Occipital lobe (tissue), 2 donors: Measurements from ENCODE around the gene NAA16. TPM values are rescaled to one million over a fixed set of nuclear protein-coding genes. Genes with fewer than 3 reads are reported as not detected.
"Not testable (repeated sequence)": the region's sequence is repeated elsewhere in the genome, so short reads cannot be mapped to it uniquely, and the experiment has no call there.

Experiments
- DNase-seq: peaks from one replicate; lab custom pipeline; 2025; lab: John Stamatoyannopoulos, UW
- total RNA-seq: library from RNA; depleted of rRNA; stranded (reverse); fragments of >200 nt; gene quantifications from one replicate; pipeline ENCODE4 v1.2.3, GENCODE V29; 2014

Gene NAA16
- total RNA-seq, 1 donor from 2014 or later, result 56.9 TPM

DNA sequence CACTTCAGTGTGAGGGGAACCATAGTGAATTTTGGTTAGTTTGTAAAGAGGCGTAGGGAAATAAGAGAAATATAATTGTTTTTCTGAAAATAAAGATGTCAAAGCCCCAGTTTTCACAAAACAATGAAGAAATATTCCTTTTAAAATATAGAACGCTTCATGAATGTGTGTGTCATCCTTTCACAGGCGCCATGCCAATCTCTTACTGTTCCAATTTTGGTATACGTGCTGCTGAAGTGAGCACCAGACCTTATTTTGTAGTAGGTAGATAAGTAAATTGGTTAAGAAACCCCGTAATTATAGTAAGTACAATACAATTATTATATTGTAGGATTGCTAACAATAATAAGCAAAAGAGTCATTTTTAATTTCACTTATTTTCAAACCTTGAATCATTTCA lies 43.3 kb downstream of the NAA16 start:
- no peak for DNase-seq

DNA sequence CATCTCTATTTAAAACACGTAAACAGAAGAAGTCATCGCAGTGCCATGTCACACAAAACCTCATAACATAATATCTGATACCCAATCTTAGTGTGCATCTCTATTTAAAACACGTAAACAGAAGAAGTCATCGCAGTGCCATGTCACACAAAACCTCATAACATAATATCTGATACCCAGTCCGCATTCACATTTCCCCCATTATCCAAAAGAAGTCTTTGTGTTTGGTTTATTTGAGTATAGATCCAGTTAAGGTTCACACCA lies 45.2 kb downstream of the NAA16 start:
- not testable (repeated sequence) for DNase-seq

DNA sequence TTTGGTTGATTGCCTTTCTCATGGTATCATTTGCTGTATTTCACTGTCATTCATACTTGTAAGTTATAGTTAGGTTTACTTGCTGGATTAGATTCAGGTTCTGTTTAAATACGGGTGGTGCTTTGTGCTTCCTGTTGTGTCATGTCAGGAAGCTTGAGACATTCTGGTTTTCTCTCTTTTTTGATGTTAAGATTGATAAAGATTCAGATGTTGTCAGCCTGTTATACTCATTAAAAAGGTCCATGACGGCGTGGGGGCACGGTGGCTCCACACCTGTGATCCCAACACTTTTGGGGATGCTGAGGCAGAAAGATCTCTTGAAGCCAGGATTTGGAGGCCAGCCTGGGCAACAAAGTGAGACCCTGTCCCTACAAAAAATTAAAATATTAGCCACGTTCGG lies 45.7 kb downstream of the NAA16 start:
- DNase-seq, result no peak

DNA sequence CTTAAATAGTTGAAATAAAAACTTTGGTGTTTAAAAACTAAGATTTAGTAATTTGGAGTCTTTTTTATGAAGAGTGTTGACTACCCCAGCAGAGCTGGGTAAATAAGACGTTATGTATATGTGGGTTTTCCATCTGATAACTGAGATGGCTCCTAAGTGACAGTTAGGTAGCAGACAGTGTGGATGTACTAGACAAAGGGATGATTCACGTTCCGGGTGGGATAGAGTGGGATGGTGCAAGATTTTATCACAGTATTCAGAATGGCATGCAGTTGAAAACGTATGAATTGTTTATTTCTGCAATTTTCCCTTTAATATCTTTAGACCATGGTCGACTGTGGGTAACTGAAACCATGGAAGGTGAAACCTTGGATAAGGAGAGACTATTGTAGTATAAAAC lies 50.4 kb downstream of the NAA16 start:
- no peak for DNase-seq

DNA sequence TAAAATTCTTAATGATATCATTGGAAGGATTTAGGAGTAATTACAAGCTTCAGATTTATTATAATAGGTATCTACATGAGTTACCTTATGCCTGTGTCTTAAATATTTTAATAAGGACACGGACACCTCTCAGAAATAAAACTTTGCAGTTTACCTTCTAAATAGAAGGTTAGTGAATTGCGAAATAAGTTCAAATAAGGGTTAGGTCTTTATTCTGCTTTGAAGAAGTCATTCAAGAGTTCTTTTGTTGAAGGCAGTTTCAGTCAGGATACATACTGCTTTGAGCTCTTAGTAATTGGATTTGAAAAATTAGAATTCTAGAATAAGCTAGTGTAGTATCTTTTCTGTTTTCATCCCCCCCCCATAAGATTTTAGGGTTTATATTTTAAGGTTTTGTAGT lies 53.0 kb downstream of the NAA16 start:
- DNase-seq, result no peak

DNA sequence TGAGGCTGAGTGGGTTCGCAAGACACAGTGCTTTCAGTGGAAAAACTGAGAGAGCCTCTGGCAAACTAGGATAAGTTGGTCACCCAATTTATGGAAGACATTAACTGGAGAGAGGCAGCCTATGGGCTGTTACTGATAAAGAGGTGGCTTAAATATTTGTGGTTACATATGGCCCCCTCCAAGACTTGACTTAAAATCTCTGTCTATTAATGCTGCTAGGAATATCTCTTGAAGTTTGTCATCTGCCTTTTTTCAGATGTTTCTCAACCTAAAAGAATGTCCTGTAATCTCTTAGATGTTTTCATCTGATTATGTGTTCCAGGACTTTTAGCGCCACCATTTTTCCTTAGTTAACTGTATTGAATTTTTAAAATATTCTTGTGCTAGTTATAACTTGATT lies 54.6 kb downstream of the NAA16 start:
- no peak for DNase-seq

DNA sequence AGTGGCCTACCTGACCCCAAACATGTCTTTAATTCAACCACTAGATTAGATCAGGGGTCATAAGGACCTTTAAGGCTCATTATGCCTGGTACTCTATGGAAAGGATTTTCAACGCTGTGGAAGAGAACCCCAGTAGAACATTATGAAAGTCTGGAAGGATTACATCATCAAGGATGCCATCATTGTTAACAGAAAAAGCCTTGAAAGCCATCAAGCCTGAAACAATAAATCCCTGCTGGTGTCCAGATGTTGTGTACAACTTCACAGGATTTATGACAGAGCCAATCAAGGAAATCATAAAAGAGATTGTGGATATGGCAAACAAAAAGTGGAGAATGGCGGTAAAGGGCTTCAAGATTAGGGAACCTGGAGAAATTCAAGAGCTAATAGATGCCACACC lies 59.7 kb downstream of the NAA16 start:
- DNase-seq, result no peak

DNA sequence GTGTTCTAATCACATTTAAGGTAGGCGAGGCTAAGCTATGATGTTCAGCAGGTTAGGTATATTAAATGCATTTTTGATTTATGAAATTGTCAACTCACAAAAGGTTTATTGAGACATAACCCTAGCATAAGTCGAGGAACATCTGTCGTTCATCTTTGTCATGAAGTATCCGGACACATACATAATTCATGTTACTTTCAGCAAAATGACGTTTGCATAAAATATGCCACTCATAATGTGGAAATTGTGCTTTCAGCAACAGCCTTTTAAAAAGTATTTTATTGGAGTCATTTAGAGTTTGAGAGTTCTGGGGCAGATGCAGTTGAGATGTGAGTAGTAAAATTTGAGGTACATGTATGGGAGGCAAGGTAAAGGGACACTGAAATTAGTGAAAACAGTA lies 66.4 kb downstream of the NAA16 start:
- DNase-seq, result no peak

DNA sequence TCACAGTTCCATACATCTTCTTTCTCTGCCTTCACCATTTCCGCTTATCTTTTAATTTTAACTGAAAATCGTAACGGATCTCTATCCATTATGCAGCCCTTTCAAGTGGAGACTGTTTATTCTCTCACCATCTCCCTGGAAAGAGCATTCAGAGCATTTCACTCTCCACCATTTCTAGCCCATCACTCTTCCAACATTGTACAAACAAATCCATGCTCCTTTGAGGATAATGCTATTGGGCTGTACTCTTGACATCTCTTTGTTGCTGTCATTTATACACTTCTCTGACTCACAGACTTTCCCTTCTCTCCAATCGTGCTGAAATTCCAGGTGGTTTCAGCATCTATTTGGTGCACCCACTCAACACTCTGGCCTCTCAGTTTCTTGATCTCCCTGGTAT lies 71.4 kb downstream of the NAA16 start:
- no peak for DNase-seq

DNA sequence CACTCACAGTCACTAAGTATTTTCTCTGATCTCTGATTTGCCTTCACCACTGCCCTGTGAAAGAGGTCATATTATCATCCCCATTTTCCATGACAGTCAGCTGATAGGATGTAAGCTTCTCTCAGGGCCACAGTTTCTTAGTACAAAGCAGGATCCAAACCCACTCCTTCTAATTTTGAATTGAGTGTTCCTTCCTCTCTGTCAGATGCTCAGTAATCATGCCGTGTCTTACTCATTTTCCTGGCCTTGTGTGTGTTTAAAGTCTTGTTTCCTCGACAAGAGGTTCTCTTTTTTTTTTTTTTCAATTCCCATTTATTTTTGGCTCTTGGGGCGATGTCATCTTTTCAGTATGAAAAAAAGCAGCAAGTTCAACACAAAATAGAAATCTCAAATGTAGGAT lies 72.3 kb downstream of the NAA16 start:
- DNase-seq, result no peak

DNA sequence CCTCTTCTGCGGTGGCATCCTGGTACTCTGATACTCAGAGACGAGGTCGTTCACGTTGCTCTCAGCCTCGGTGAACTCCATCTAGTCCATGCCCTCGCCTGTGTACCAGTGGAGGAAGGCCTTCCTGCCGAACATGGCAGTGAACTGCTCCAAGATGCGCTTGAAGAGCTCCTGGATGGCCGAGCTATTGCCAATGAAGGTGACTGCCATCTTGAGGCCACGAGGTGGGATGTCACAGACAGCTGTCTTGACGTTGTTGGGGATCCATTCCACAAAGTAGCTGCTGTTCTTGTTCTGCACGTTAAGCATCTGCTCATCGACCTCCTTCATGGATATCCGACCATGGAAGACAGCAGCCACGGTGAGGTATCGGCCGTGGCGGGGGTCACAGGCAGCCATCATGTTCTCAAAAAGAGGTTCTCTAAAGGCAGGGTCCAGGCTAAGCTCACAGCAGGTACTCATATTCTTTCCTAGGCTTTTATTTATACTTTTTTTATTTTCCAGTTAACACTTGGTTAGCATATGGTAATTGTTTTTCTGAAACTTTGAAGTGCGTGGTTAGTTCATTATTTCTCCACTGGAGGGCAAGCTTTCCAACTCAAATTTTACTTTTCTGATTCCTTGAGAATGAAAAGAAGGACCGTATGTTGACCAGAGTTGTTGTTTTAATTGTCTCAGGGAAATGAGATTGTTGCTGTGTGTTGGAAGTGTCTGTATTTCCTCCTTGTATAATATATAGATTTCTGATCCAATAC lies 73.9 kb downstream of the NAA16 start:
- no peak for DNase-seq

DNA sequence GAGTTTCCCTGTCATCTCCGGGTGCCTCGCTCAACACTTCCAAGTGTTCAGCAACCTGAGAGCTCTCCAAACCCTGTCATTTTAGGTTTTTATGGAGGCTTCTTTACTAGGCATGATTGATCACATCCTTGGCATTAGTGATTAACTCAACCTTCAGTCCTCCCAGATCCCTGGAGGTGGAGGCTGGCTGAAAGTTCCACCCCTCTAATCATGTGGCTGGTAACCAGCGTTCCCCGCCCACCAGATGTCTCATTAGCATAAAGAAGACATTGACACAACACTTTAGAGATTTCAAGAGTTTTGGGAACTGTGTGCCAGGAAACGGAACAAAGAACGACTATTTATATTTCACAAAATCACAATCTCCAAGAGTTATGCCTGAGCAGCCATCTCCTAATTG lies 75.1 kb downstream of the NAA16 start:
- DNase-seq, result no peak

DNA sequence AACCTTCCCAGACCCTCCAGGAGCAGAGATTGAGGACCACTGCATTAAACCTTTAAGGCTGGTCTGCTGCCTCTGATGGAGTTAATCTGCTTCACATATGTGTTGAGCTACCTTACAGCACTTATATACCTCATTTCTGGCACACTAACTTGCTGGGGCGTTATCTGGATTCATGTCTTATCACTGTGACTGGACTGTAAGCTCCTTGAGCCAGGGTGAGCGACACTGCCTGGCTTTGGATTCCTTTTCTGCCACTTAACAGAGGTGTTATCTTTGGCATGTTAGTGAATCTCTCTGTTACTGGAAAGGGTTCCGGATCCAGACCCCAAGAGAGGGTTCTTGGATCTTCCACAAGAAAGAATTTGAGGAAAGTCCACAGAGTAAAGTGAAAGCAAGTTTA lies 76.5 kb downstream of the NAA16 start:
- DNase-seq, result no peak

DNA sequence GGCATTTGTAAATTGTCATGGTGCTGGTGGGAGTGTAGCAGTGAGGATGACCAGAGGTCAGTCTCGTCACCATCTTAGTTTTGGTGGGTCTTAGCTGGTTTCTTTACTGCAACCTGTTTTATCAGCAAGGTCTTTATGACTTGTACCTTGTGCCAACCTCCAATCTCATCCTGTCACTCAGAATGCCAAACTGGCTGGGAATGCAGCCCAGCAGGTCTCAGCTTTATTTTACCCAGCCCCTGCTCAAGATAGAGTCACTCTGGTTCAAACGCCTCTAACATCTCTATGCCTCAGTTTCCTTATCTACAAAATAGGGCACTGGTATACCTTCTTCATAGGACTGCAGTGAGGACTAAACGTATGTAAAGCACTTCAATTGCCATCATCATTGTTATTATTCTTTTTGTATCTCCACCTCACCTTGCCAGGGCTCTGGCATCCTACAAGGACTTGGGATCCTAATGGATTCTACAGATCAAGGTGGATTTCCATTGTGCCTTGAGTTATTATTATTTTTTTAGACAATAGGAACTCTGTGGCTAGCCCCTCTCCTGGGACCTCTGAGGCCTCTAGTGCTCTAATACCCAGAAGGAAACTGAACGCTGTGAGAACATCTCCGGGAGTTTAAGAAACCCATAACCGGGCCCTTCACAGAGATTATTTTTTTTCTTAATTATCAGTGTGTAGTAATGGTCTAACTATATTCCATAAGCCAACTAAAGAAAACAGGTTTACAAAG lies 77.2 kb downstream of the NAA16 start:
- no peak for DNase-seq

DNA sequence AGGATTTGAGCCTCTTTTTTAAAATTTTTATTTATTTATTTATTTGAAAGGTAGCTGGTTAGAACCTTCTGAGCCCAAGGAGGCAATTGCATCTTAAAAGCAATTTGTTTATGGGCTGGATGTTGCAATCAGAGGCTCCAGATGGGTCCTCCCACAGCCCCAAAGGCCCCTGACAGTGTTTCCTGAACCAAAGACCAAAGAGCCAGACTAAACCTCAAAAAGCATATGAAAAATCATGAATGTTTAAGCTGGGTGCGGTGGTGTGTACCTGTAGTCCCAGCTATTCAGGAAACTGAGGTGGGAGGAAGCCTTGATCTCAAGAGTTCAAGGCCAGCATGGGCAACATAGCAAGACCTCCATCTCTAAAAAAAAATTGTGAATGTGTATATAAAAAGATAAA lies 78.5 kb downstream of the NAA16 start:
- no peak for DNase-seq

DNA sequence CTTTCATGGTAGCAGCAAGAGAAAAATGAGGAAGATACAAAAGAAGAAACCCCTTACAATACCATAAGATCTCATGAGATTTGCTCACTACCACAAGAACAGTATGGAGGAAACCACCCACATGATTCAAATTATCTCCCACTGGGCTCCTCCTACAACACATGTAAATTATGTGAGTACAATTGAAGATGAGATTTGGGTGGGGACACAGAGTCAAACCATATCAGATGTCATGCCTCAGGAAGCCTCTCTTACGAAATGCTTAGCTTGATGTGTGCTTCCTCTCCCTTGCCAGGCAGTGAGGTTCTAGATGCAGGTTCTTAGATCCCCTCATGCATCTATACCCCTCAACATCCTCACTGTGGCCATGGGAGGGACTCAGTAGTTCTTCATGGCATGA lies 83.1 kb downstream of the NAA16 start:
- DNase-seq, result no peak

DNA sequence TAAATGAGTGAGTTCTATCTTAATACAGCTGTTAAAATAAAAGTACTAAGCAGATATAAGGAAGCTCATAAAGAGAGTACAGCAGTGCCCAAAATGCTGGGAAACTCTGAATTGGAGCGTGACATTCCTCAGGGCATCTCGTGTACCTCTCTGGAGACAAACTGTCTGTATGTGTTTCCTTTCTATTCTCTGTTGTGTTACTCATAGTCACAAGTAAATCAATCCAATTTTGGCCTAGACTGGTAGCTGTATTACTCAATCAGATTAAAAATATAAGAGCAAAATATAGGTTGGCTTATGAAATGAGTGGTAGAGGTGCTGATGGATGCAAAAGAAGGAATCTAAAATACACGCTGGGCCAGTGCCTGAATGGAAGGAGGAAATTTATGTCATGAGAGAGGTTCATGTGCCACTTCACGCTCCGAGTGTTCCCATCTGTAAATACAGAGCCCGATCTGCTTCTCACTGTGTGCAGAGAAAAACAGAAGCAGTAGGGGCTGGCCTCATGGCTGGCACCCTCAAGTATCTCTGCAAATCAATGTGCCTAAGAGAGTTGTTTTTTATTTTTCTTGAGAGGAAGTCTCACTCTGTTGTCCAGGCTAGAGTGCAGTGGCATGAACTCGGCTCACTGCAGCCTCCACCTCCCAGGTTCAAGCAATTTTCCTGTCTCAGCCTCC lies 87.6 kb downstream of the NAA16 start:
- no peak for DNase-seq

DNA sequence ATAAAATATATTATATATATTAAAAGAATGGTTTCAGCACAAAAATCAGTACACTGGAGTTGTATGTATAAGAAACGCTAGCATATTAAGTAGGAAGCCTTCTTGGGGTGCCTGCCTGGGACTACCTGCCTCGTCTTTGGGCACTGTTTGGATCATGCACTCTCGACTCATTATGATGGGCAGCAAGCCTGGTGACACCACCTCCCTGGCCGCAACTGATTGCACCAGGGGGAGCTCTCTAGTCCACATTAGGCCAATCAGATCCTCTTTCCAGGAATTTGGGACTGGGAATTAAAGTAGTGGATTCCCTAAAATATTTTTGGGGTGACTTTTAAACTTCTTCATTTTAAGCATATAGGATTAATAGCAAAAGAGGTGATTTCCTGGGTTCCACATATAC lies 90.3 kb downstream of the NAA16 start:
- no peak for DNase-seq

DNA sequence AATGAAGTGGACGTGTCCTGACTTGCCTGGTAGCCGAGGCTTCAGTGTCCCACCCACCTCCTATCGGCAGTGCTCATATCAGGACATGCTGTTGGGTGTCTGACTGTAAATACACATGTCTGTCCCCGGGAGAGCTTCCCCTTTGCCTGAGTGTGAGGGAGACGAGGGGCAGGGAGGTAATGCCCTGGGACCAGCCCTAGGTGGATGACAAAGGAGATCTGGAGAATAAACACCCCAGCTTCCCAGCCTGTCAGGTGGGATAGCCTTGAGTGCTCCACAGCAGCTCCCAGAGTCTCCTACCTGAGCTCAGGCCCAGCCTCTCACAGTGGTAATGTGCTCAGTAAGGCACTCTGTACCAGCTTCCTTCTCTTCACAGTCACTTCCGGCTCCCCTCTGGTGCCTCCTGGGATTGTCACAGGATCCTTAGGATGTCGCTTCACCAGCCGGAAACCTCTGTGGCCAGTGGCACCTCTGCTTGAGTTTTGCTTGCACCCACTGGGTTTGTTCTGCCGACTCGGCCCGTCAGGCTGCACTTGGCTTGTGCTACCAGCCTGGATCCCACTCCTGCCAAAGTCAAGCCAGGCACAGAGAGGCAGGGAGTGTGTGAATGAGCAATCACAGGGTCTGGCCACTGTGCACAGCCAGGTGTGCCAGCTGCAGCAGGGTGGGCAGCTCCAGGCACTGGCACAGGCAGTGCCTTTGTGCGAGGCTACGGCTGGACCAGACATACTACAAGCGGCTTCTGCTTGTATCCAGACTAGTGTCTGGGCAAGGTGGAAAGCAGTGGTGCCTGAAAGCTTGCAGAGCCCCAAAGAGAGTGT lies 91.8 kb downstream of the NAA16 start:
- DNase-seq, result no peak

DNA sequence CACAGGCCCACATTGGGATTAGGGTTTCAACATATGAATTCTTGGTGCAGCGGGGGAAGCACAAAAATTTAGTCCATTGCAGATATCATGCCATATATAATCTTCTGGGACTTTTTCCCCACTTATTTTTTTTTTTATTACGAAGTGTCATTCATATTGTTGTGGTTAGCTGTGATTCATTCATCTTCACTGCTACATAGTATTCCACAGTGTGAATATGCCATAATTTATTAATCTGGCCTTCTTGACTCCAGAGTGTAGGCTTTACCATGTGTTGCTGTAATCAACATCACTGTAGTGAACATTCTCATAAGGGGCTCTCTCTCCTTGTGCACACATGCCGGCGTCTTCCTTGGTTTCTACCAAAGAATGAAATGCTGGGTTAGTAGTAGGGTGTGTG lies 92.9 kb downstream of the NAA16 start:
- DNase-seq, result no peak

DNA sequence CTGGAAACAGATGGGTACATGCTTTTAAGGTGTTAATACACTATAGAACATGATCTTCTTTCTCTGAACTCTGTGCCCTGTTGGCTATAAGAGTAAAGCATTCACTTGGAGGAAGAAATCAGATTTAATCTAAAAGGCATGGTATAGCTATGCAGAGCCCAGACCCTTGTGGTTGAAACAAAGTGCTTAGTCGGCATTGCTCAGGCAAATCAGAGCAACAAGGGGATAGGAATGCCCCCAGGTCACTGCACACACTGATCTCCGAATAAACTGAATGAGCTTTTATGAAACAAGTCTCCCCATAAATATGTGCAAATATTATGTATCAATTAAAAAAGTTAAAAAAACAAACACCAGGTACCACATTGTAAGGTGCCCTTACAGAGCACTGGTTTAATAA lies 94.3 kb downstream of the NAA16 start:
- no peak for DNase-seq

DNA sequence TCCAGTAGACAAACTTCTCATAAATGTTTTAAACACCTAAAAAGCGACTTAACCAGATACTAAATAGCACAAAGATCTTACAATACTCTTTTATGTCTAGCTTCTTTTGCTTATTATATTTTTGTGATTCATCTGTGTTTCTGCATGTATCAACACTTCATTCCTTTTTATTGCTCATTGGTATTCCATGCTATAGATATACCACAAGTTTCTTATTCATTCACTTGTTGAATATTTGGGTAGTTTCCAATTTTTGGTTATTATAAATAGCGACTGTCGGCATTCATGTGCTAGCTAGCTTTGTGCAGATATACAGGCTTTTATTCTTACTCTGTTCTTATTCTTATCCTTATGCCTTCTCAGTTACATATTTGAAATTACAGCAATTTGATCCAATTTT lies 96.3 kb downstream of the NAA16 start:
- DNase-seq, result no peak
